WERI-Rb-1 (cell line): ENCODE measurements around the gene EHBP1.

ENCODE experiments used
- DNase-seq: peaks from one replicate; pipeline ENCODE4 v3.0.0-alpha.2; 2020
- H3K27ac ChIP-seq: fragments of 250-450 bp; sonication (Bioruptor Pico); 2 replicates; pipeline ENCODE4 v1.5.1; 2020; ENCODE audit warnings: mild to moderate bottlenecking, moderate library complexity
- H3K27me3 ChIP-seq: fragments of 250-450 bp; sonication (Bioruptor Pico); 2 replicates; pipeline ENCODE4 v1.5.1; 2021; ENCODE audit warnings: mild to moderate bottlenecking, low read depth, moderate library complexity; ENCODE audit not compliant: insufficient read depth, severe bottlenecking
- H3K36me3 ChIP-seq: fragments of 250-450 bp; sonication (Bioruptor Pico); 2 replicates; pipeline ENCODE4 v1.5.1; 2020; ENCODE audit warnings: mild to moderate bottlenecking, moderate library complexity
- H3K4me3 ChIP-seq: 2 replicates; pipeline ENCODE4 v1.5.1; 2011; ENCODE audit warnings: low read depth, mild to moderate bottlenecking, control low read depth, low read length
- H3K9me3 ChIP-seq: fragments of 250-450 bp; sonication (Bioruptor Pico); 2 replicates; pipeline ENCODE4 v1.5.1; 2021; ENCODE audit warnings: mild to moderate bottlenecking, moderate library complexity; ENCODE audit not compliant: severe bottlenecking
- TF ChIP-seq, protein P1 (sequence below): IDR thresholded peaks from 2 replicates; pipeline ENCODE4 v1.5.1; 2011; ENCODE audit warnings: low read depth, mild to moderate bottlenecking, control low read depth, inconsistent platforms, low read length

EHBP1 gene

DNA sequence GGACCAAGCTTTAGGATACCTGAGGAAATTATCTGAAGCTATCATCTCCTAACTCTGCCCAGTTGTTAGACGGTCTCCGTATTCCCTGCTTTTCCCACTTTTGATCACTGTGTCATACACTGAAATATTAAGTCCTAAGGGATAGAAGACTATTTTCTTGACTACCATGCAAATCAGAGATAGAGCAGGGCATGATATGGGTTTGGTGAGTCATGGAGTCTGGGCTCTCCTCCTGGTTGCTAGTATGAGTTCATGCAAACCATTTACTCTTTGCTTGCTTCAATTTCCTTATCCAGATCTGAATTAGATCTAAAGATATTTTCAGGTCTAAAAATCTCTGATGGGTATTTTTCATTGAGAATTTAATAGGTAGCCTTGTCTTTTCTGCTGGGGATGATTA is 55.0 kb downstream of the EHBP1 start:
- no peak overlapping the region for H3K27ac ChIP-seq
- TF ChIP-seq, protein P1, sequence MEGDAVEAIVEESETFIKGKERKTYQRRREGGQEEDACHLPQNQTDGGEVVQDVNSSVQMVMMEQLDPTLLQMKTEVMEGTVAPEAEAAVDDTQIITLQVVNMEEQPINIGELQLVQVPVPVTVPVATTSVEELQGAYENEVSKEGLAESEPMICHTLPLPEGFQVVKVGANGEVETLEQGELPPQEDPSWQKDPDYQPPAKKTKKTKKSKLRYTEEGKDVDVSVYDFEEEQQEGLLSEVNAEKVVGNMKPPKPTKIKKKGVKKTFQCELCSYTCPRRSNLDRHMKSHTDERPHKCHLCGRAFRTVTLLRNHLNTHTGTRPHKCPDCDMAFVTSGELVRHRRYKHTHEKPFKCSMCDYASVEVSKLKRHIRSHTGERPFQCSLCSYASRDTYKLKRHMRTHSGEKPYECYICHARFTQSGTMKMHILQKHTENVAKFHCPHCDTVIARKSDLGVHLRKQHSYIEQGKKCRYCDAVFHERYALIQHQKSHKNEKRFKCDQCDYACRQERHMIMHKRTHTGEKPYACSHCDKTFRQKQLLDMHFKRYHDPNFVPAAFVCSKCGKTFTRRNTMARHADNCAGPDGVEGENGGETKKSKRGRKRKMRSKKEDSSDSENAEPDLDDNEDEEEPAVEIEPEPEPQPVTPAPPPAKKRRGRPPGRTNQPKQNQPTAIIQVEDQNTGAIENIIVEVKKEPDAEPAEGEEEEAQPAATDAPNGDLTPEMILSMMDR = no peak
- H3K4me3 ChIP-seq = no peak overlapping the region
- H3K9me3 ChIP-seq = no peaks in the 10 kb centered on the region
- no peak for DNase-seq
- no peaks in the 10 kb centered on the region; the same call in 1 of the 2 replicates for H3K36me3 ChIP-seq
- no peaks in the 10 kb centered on the region for H3K27me3 ChIP-seq

DNA sequence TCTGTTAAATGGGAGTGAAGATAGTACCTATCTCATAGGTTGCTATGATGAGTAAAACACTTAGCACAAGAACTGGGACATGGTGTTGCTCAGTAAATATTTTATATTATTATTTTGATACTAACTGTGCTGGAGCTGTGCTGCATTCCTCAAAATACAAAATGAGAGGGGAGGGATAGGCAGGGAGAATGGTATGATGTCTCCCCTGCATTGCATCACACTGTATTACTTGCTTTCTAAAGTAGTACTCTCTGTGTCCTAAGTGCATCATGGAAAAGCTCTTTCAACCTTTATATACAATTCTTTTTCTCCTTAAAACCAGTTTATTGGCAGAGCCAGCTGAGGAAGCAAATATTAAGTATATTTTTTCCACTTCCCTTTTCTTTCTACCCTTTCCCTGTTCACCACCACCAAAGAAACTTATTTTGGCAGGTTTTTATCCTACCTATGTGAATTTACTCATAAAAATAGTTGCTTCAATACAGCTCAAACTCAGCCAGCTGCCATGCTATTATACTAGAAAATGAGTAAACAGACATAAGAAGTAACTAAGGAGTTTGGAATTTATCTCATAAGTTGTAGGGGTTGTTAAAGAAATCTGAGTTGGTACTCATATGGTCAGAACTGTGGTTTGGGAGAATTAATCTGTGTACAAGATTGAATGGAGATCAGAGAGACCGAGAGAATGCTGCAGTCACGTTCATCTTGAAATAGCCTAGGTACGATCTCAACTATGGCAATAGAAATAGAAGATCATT is 60.3 kb downstream of the EHBP1 start:
- Histone ChIP-seq H3K27ac (no peak overlapping the region), H3K36me3 (no peaks in the 10 kb centered on the region; the same call in 1 of the 2 replicates), H3K9me3 (no peaks in the 10 kb centered on the region), H3K4me3 (no peak overlapping the region), H3K27me3 (no peaks in the 10 kb centered on the region)
- TF ChIP-seq, protein P1 = no peak
- no peak for DNase-seq

DNA sequence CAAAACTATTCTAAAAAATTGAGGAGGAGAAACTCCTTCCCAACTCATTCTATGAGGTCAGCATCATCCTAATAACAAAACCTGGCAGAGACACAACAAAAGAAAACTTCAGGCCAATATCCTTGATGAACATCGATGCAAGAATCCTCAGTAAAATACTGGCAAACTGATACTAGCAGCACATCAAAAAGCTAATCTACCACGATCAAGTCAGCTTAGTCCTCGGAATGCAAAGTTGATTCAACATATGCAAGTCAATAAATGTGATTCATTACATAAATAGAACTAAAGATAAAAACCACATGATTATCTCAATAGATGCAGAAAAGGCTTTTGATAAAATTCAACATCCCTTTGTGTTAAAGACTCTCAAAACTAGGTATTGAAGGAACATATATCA is 63.1 kb downstream of the EHBP1 start:
- Histone ChIP-seq H3K36me3 (no peaks in the 10 kb centered on the region), H3K4me3 (no peak overlapping the region), H3K9me3 (no peaks in the 10 kb centered on the region), H3K27ac (no peak overlapping the region), H3K27me3 (no peaks in the 10 kb centered on the region)
- DNase-seq = no peak
- TF ChIP-seq, protein P1 = no peak

DNA sequence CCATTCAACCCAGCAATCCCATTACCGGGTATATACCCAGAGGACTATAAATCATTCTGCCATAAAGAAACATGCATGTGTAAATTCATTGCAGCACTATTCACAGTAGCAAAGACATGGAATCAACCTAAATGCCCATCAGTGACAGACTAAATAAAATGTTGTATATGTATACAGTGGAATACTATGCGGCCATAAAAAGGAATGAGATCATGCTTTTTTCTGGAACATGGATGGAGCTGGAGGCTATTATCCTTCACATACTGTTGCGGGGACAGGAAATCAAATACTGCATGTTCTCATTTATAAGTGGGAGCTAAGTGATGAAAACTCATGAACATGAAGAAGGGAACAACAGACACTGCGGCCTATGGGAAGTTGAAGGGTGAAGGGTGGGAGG is 65.1 kb downstream of the EHBP1 start:
- TF ChIP-seq, protein P1 = no peak
- no peak overlapping the region for H3K27ac ChIP-seq
- H3K9me3 ChIP-seq = no peaks in the 10 kb centered on the region
- H3K27me3 ChIP-seq = no peaks in the 10 kb centered on the region
- no peak for DNase-seq
- no peaks in the 10 kb centered on the region for H3K36me3 ChIP-seq
- H3K4me3 ChIP-seq = no peak overlapping the region

DNA sequence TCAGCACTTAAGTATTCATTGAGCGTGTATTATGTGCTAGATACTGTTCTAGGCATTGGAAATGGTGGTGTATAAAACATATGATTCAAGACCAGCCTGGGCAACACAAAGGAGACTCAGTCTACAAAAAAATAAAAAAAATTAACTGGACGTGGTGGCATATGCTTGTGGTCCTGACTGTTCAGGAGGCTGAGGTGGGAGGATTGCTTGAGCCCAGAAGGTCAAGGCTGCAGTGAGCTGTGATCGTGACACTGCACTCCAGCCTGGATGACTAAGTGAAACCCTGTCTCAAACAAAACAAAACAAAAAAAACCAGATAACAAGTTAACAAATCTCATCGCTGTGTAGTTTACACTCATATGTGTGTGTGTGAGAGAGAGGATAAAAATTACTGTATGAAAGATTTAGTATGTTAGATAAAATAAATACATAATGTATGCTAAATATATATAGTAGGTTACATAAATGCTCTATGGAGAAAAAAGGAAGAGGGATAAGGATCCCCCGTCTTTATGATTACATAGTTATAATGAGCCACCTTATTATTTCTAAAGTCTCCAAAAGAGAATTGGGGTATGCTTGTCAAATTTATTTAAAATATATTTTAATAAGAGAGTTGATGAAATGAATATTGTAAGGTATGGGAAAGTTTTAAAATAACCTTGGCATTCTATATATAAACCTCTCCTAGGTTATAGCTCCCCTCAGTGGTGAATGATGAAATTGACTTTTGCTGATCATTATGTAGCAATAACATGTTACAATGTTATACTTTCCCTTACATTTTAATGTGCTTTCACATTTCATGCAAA is 69.2 kb downstream of the EHBP1 start:
- Histone ChIP-seq H3K27me3 (no peaks in the 10 kb centered on the region), H3K27ac (no peak overlapping the region), H3K4me3 (no peak overlapping the region), H3K36me3 (no peaks in the 10 kb centered on the region), H3K9me3 (no peaks in the 10 kb centered on the region)
- no peak for DNase-seq
- TF ChIP-seq, protein P1 = peak; percentile 34
